PC-9 (cell line): Measurements from ENCODE around the gene CLCN1. TPM values are rescaled to one million over a fixed set of nuclear protein-coding genes. Genes with fewer than 3 reads are reported as not detected.

Experiments
- BruUV-seq: library from RNA; stranded (reverse); fragments of 400-500 nt; replicated peaks from 2 replicates; lab custom pipeline; 2021; lab: Mats Ljungman, UMichigan
- CTCF ChIA-PET: fragments of 300-600 bp; sonication (Branson Sonifier 250); formaldehyde crosslinking; loops from one replicate; lab custom pipeline; 2022; ENCODE audit warnings: antibody characterized with exemption; lab: Charles Lee
- POLR2A ChIA-PET: fragments of 300-600 bp; sonication (Branson Sonifier 250); formaldehyde crosslinking; loops from one replicate; lab custom pipeline; 2022; ENCODE audit warnings: antibody characterized with exemption; ENCODE audit not compliant: unreplicated experiment; lab: Charles Lee
- DNase-seq, 2 experiments: peaks; one replicate each; pipeline versions ENCODE4 v3.0.0 to v3.0.0-alpha.2; 2015 to 2022; ENCODE audit warnings: mixed read lengths in 1 of 2
- H2AFZ ChIP-seq: fragments of 200-600 bp; sonication (generic); 2 replicates; pipeline ENCODE4 v1.8.1; 2017; ENCODE audit warnings: antibody characterized with exemption
- H3F3A ChIP-seq: fragments of 200-600 bp; sonication (generic); 2 replicates; pipeline ENCODE4 v1.8.1; 2017; ENCODE audit warnings: antibody characterized with exemption, mild to moderate bottlenecking, low read depth; ENCODE audit not compliant: insufficient read depth
- H3K27ac ChIP-seq: fragments of 200-600 bp; sonication (generic); 2 replicates; pipeline ENCODE4 v1.6.1; 2016; ENCODE audit warnings: mixed run types
- H3K27me3 ChIP-seq: fragments of 200-600 bp; sonication (generic); 2 replicates; pipeline ENCODE4 v1.6.1; 2016; ENCODE audit warnings: low read depth, mixed run types; ENCODE audit not compliant: insufficient read depth
- H3K36me3 ChIP-seq: fragments of 200-600 bp; sonication (generic); 2 replicates; pipeline ENCODE4 v1.6.1; 2016; ENCODE audit warnings: low read depth, mixed run types
- H3K4me1 ChIP-seq: fragments of 200-600 bp; sonication (generic); replicated peaks from 2 replicates; pipeline ENCODE4 v1.6.1; 2016; ENCODE audit warnings: mixed run types; ENCODE audit not compliant: insufficient read depth
- H3K4me2 ChIP-seq: fragments of 200-600 bp; sonication (generic); 2 replicates; pipeline ENCODE4 v1.6.1; 2017; ENCODE audit warnings: mixed run types
- H3K4me3 ChIP-seq: fragments of 200-600 bp; sonication (generic); 2 replicates; pipeline ENCODE4 v1.6.1; 2016; ENCODE audit warnings: mixed run types
- H3K79me2 ChIP-seq: fragments of 200-600 bp; sonication (generic); 2 replicates; pipeline ENCODE4 v1.6.1; 2017; ENCODE audit warnings: low read depth, mixed run types
- H3K9me2 ChIP-seq: fragments of 200-600 bp; sonication (generic); 2 replicates; pipeline ENCODE4 v1.8.1; 2017; ENCODE audit warnings: mild to moderate bottlenecking; ENCODE audit not compliant: insufficient read depth
- H3K9me3 ChIP-seq: fragments of 200-600 bp; sonication (generic); 2 replicates; pipeline ENCODE4 v1.8.1; 2016; ENCODE audit warnings: low read depth; ENCODE audit not compliant: insufficient read depth
- H4K20me1 ChIP-seq: fragments of 200-600 bp; sonication (generic); 2 replicates; pipeline ENCODE4 v1.8.1; 2017; ENCODE audit not compliant: insufficient read depth
- EZH2 ChIP-seq: fragments of 200-600 bp; sonication (generic); IDR thresholded peaks from 2 replicates; pipeline ENCODE4 v1.8.0; 2017; ENCODE audit warnings: antibody characterized with exemption, low read depth
- intact Hi-C: fragments of 100-400 bp; cut with micrococcal nuclease; formaldehyde crosslinking; loops from one replicate; pipeline ENCODE4 v1.10.0; 2022; ENCODE audit not compliant: unreplicated experiment
- total RNA-seq: library from RNA; stranded (reverse); gene quantifications from 2 replicates; pipeline ENCODE4 v1.2.3, GENCODE V29; 2021
- TF ChIP-seq, protein P1 (sequence below): fragments of 200-600 bp; sonication (generic); conservative IDR thresholded peaks from 2 replicates; pipeline ENCODE4 v1.6.1; 2017; ENCODE audit warnings: mixed run types, antibody characterized with exemption, mild to moderate bottlenecking, moderate library complexity

The CLCN1 gene
- total RNA-seq, 1 experiment from 2014 or later: not detected

GRCh38 chr7:143304938-143305337 is 11.0 kb upstream of the CLCN1 start:
- Histone ChIP-seq H3K36me3 (peaks cover 53% of the 10 kb centered on the region), H3F3A (peaks cover 48% of the 10 kb centered on the region; the same call in 1 of the 2 replicates), H3K27me3 (no peaks in the 10 kb centered on the region), H3K9me2 (no peaks in the 10 kb centered on the region), H3K4me2 (no peak overlapping the region), H4K20me1 (0 out of 2 replicates have a peak, but pooled peaks cover 4% of the 10 kb centered on the region), H3K79me2 (no peaks in the 10 kb centered on the region), H3K27ac (no peak overlapping the region), H3K4me3 (no peak overlapping the region), H3K4me1 (no peaks in the 10 kb centered on the region), H3K9me3 (no peaks in the 10 kb centered on the region), H2AFZ (no peak overlapping the region)
- ChIA-PET POLR2A (no interaction called here), CTCF (interaction anchor here (0.7 to 1.0 kb wide), 2 partner anchors 17 to 64 kb away, joined by 4 to 10 read pairs; partner anchors contain the start of gene CASP2)
- no peak for TF ChIP-seq EZH2
- TF ChIP-seq, protein P1, sequence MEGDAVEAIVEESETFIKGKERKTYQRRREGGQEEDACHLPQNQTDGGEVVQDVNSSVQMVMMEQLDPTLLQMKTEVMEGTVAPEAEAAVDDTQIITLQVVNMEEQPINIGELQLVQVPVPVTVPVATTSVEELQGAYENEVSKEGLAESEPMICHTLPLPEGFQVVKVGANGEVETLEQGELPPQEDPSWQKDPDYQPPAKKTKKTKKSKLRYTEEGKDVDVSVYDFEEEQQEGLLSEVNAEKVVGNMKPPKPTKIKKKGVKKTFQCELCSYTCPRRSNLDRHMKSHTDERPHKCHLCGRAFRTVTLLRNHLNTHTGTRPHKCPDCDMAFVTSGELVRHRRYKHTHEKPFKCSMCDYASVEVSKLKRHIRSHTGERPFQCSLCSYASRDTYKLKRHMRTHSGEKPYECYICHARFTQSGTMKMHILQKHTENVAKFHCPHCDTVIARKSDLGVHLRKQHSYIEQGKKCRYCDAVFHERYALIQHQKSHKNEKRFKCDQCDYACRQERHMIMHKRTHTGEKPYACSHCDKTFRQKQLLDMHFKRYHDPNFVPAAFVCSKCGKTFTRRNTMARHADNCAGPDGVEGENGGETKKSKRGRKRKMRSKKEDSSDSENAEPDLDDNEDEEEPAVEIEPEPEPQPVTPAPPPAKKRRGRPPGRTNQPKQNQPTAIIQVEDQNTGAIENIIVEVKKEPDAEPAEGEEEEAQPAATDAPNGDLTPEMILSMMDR: no peak
- no peak for DNase-seq
- intact Hi-C loops: loop anchor here (1.0 to 2.0 kb wide), 5 partner anchors 65 to 297 kb away; partner anchors contain the start of gene ZYX
- no TSS peak for BruUV-seq

GRCh38 chr7:143305423-143306070 is 10.4 kb upstream of the CLCN1 start:
- Histone ChIP-seq H4K20me1 (0 out of 2 replicates have a peak, but pooled peaks cover 4% of the 10 kb centered on the region), H3F3A (peaks cover 47% of the 10 kb centered on the region; the same call in 1 of the 2 replicates), H3K9me3 (no peaks in the 10 kb centered on the region), H3K4me1 (no peaks in the 10 kb centered on the region), H3K36me3 (peaks cover 47% of the 10 kb centered on the region), H3K9me2 (no peaks in the 10 kb centered on the region), H3K27me3 (no peaks in the 10 kb centered on the region), H3K27ac (no peak overlapping the region), H3K4me3 (no peak overlapping the region), H2AFZ (no peak overlapping the region), H3K4me2 (no peak overlapping the region), H3K79me2 (no peaks in the 10 kb centered on the region)
- ChIA-PET POLR2A (no interaction called here), CTCF (interaction anchor here (0.7 to 1.0 kb wide), 2 partner anchors 17 to 65 kb away, joined by 4 to 10 read pairs; partner anchors contain the start of gene CASP2)
- intact Hi-C loops: loop anchor here (1.0 to 2.0 kb wide), 5 partner anchors 65 to 297 kb away; partner anchors contain the start of gene ZYX
- peak in 1 of 2 experiments; percentile 72 for DNase-seq
- TF ChIP-seq, protein P1: peak; percentile 91
- no peak for TF ChIP-seq EZH2
- no TSS peak for BruUV-seq

- ChIA-PET CTCF (interaction anchor here (0.6 to 1.7 kb wide), 3 partner anchors 9 to 68 kb away, joined by 3 read pairs; no protein-coding TSS in a partner anchor), POLR2A (interaction anchor here (0.6 to 0.7 kb wide), 2 partner anchors 19 to 41 kb away, joined by 5 to 35 read pairs; no protein-coding TSS in a partner anchor)
- Histone ChIP-seq H3K4me3 (no peak overlapping the region), H4K20me1 (no peaks in the 10 kb centered on the region), H3K79me2 (no peaks in the 10 kb centered on the region), H2AFZ (no peak overlapping the region), H3F3A (peaks cover 29% of the 10 kb centered on the region; the same call in 1 of the 2 replicates), H3K9me2 (no peaks in the 10 kb centered on the region), H3K36me3 (peaks cover 29% of the 10 kb centered on the region), H3K4me2 (no peak overlapping the region), H3K9me3 (no peaks in the 10 kb centered on the region), H3K27me3 (no peaks in the 10 kb centered on the region), H3K27ac (0 out of 2 replicates have a peak overlapping the region, but pooled peaks have one; percentile 24), H3K4me1 (no peaks in the 10 kb centered on the region)
- DNase-seq: no peak
- TF ChIP-seq EZH2: no peak
- TF ChIP-seq, protein P1: no peak
- intact Hi-C loops: no loop called here
- BruUV-seq: no TSS peak
Observed at GRCh38 chr7:143308632-143309031, 7.3 kb upstream of the CLCN1 start.
